Astrocyte of the spinal cord (primary cell): ENCODE results near the gene PLOD3.
A peak's percentile ranks its signal among the peaks of the same experiment; 100 is the strongest.

ENCODE experiments used
- DNase-seq: peaks from one replicate; pipeline ENCODE4 v3.0.0; 2011; ENCODE audit warnings: low read depth, low spot score
- H3K4me3 ChIP-seq: 2 replicates; pipeline ENCODE4 v1.5.1; 2011; ENCODE audit warnings: low read depth, mild to moderate bottlenecking, low read length, moderate library complexity
- CTCF ChIP-seq: IDR thresholded peaks from 2 replicates; pipeline ENCODE4 v1.5.1; 2012; ENCODE audit warnings: low read depth, mild to moderate bottlenecking, low read length, inconsistent platforms
- in situ Hi-C: cut with HindIII; loops from 2 replicates; pipeline ENCODE4 v1.10.0; 2017; ENCODE audit warnings: low sequenced_read_pairs

Gene PLOD3

GRCh38 chr7:101160910-101161309, 56.5 kb downstream of the PLOD3 start:
- TF ChIP-seq CTCF: no peak
- in situ Hi-C loops: no loop called here
- DNase-seq: no peak
- no peak overlapping the region for H3K4me3 ChIP-seq

- no peak overlapping the region for H3K4me3 ChIP-seq
- no peak for DNase-seq
- no peak for TF ChIP-seq CTCF
- in situ Hi-C loops: no loop called here
These were observed 57.4 kb downstream of the PLOD3 start for GRCh38 chr7:101159696-101160674.

- in situ Hi-C loops: no loop called here
These were observed 60.4 kb downstream of the PLOD3 start for GRCh38 chr7:101156866-101157589.

GRCh38 chr7:101156277-101156676, 61.1 kb downstream of the PLOD3 start:
- peak; percentile 36 for TF ChIP-seq CTCF

More at GRCh38 chr7:101156866-101157589, 60.4 kb downstream of the PLOD3 start:
- TF ChIP-seq CTCF: no peak
- H3K4me3 ChIP-seq: no peak overlapping the region
- DNase-seq: no peak

More at GRCh38 chr7:101156277-101156676, 61.1 kb downstream of the PLOD3 start:
- DNase-seq: no peak
- in situ Hi-C loops: no loop called here
- no peak overlapping the region for H3K4me3 ChIP-seq
